Activated naive CD4-positive, alpha-beta T cell treated with anti-CD3 and anti-CD28 coated beads for 36 hours (primary cell): ENCODE data around the gene ENGASE. TPM values are rescaled to one million over a fixed set of nuclear protein-coding genes. Genes with fewer than 3 reads are reported as not detected.
"Not testable (repeated sequence)": the region's sequence is repeated elsewhere in the genome, so short reads cannot be mapped to it uniquely, and the experiment has no call there.

ENCODE experiments used
- CTCF ChIA-PET: fragments of 350-600 bp; sonication (Branson Sonifier 250); formaldehyde crosslinking; loops from one replicate; lab custom pipeline; 2021; ENCODE audit warnings: antibody characterized with exemption; lab: Charles Lee
- DNase-seq: peaks from one replicate; pipeline ENCODE4 v3.0.0-alpha.2; 2020
- H3K27ac Mint-ChIP-seq: one replicate; pipeline ENCODE4 v1.8.0; 2021; ENCODE audit warnings: mild to moderate bottlenecking, mixed read lengths
- H3K27me3 Mint-ChIP-seq: one replicate; pipeline ENCODE4 v1.8.0; 2021; ENCODE audit warnings: low read depth, mixed read lengths
- H3K36me3 Mint-ChIP-seq: one replicate; pipeline ENCODE4 v1.8.0; 2021; ENCODE audit warnings: low read depth, mixed read lengths
- H3K4me1 Mint-ChIP-seq: one replicate; pipeline ENCODE4 v1.8.0; 2021; ENCODE audit warnings: low read depth, mixed read lengths
- H3K4me3 Mint-ChIP-seq: one replicate; pipeline ENCODE4 v1.8.0; 2021; ENCODE audit warnings: mild to moderate bottlenecking, moderate library complexity, mixed read lengths
- H3K9me3 Mint-ChIP-seq: one replicate; pipeline ENCODE4 v1.8.0; 2021; ENCODE audit warnings: mixed read lengths
- intact Hi-C: fragments of 100-400 bp; cut with micrococcal nuclease; formaldehyde crosslinking; loops from one replicate; pipeline ENCODE4 v1.15.1; 2023
- total RNA-seq, 2 experiments: library from RNA; stranded (reverse); gene quantifications; one replicate each; pipeline ENCODE4 v1.2.3, GENCODE V29; 2021

ENGASE gene, protein sequence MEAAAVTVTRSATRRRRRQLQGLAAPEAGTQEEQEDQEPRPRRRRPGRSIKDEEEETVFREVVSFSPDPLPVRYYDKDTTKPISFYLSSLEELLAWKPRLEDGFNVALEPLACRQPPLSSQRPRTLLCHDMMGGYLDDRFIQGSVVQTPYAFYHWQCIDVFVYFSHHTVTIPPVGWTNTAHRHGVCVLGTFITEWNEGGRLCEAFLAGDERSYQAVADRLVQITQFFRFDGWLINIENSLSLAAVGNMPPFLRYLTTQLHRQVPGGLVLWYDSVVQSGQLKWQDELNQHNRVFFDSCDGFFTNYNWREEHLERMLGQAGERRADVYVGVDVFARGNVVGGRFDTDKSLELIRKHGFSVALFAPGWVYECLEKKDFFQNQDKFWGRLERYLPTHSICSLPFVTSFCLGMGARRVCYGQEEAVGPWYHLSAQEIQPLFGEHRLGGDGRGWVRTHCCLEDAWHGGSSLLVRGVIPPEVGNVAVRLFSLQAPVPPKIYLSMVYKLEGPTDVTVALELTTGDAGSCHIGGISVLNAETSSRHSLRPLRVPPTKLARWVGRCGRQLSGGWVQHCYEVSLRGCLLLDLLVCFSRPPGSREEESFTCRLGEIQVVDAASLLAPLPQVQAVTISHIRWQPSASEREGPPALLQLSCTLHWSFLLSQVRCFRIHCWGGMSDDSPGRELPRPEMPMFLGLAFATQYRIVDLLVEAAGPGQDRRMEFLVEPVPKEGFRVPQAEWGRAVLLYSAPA
- 10 to 100 TPM; 49.5 to 51.2 TPM for total RNA-seq

GRCh38 chr17:79074649-79075445, at the start of gene ENGASE:
Gene ENGASE, plus strand, starts transcription at chr17:79074824. Its CDS starts 121 bp downstream, at chr17:79074945.
- intact Hi-C loops = no loop called here
- Mint-ChIP-seq H3K4me3 (peak within 1 kb of the TSS; percentile 88), H3K4me1 (peaks cover 19% of the 10 kb centered on the region), H3K9me3 (no peaks in the 10 kb centered on the region), H3K27me3 (no peaks in the 10 kb centered on the region), H3K27ac (peak within 1 kb of the TSS; percentile 76), H3K36me3 (peaks cover 3% of the 10 kb centered on the region)
- DNase-seq = peak; percentile 90
- CTCF ChIA-PET = interaction anchor here (1.3 to 1.8 kb wide), 3 partner anchors 8 to 13 kb away, joined by 4 to 7 read pairs (median 5); no protein-coding TSS in a partner anchor

GRCh38 chr17:79024901-79025737, 49.5 kb upstream of the ENGASE start:
- Mint-ChIP-seq H3K27me3 (peaks cover 22% of the 10 kb centered on the region), H3K4me1 (peaks cover 5% of the 10 kb centered on the region), H3K27ac (no peak overlapping the region), H3K4me3 (peak overlapping the region; percentile 75), H3K36me3 (no peaks in the 10 kb centered on the region), H3K9me3 (no peaks in the 10 kb centered on the region)
- no peak for DNase-seq
- CTCF ChIA-PET = interaction anchor here (0.6 to 2.0 kb wide), 3 partner anchors 9 to 76 kb away, joined by 3 to 5 read pairs (median 4); no protein-coding TSS in a partner anchor
- intact Hi-C loops = no loop called here

DNA sequence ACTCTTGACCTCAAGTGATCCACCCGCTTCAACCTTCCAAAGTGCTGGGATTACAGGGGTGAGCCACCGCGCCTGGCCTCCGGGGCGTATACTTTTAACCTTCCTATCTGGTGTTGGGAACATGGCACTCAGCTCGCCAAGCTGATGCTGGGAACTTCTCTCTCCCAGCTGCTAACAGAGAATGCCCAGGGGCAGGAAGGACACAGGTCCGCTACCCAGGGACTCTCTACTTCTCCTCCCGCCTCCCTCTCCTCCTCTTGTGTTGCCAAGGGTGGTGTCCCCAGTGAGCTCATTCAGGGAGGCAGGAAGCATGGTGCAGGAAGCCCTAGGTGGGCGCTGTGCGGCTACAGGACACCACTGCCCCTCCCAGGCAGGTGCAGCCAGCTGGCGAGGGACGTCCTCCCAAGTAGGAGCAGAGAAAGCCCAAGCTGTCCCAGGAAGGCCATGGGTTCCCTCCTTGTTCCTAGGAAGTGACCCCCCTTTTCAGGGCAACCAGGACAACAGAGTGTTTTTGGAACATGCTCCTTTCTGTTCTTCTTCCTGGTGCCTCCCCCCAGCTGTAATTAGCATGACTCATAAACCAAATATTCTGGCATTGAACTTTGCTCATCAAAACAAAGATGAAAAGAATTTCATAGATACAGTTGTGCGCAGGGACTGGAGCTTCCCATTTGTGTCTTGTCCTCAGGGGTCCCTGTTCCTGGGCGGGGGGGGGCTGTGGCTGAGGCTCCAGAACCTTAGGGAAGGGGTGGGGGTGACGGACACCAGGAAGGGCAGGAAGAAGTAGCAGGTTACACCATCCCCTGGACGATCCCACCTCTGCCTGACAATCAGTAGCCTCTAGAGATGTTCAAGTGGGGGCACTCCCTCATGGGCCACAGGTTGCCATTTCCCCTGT, 48.0 kb upstream of the ENGASE start:
- DNase-seq = no peak
- peaks cover 5% of the 10 kb centered on the region for H3K4me1 Mint-ChIP-seq
- H3K9me3 Mint-ChIP-seq = no peaks in the 10 kb centered on the region
- intact Hi-C loops = no loop called here
- peaks cover 23% of the 10 kb centered on the region for H3K27me3 Mint-ChIP-seq
- H3K27ac Mint-ChIP-seq = no peak overlapping the region
- H3K4me3 Mint-ChIP-seq = no peak overlapping the region
- no peaks in the 10 kb centered on the region for H3K36me3 Mint-ChIP-seq
- CTCF ChIA-PET = interaction anchor here (2.0 kb wide), 1 partner anchor 16 kb away, joined by 5 read pairs; no protein-coding TSS in a partner anchor

DNA sequence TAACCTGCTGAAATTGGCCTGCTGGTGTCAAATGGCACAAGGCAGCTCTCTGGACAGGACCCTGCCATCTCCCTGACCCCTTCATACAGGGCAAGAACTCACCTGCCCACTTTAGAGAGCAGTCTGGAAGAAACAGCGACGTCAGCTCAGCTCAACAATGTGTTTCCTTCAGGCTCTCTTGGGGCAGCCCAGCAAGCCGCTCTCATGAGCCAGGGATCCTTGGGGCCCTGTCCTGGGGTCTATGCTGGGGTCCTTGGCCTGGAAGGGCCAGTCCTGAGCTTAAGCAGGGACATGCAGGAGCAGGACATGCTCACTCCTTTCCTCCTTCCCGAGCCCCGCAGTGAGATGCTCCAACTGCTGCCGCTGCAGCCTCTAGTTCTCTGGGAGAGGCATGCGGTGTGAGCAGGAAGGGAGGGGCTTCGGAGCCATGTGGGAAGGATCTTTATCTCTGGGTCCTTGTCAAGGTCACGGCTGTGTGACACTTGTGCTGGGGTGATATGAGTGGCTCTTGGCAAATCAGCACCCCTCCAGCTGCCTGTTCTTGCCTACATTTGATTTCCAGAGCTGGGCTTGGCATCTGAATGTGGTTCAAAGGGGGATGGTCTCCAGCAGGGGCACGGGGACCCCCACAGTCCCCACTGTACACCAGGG, 47.2 kb upstream of the ENGASE start:
- H3K9me3 Mint-ChIP-seq = no peaks in the 10 kb centered on the region
- intact Hi-C loops = no loop called here

DNA sequence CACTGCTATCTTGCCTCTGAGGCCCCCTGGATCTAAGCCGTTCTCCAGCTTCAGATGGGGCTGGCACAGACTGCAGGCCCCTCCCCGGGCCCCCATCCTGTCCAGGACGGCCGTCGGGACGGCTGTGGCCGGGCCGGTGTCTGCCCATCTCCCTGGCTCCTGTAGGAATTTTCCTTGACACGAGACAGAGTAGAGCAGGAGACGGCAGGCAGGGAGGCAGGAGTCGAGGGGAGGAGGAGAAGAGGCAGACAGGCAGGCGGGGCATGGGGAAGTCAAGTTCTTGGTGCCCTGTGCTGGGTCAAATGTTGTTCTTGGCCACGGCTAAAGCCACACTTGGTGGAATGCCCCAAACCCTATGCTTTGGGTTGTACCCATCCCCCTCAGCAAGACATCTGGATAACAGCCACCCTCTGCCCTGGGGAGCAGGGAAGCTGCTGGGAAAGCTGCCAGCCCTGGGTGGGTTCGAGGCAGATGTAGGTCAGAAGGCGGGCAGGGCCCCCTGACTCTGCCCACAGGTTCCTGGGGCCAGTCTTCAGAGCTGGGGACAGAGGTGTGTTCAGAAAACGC, 46.6 kb upstream of the ENGASE start:
- intact Hi-C loops = no loop called here
- H3K27me3 Mint-ChIP-seq = peaks cover 23% of the 10 kb centered on the region
- CTCF ChIA-PET = interaction anchor here (1.2 kb wide), 1 partner anchor 18 kb away, joined by 3 read pairs; no protein-coding TSS in a partner anchor
- H3K4me3 Mint-ChIP-seq = no peak overlapping the region
- peaks cover 5% of the 10 kb centered on the region for H3K4me1 Mint-ChIP-seq
- DNase-seq = no peak
- H3K9me3 Mint-ChIP-seq = no peaks in the 10 kb centered on the region
- no peaks in the 10 kb centered on the region for H3K36me3 Mint-ChIP-seq
- no peak overlapping the region for H3K27ac Mint-ChIP-seq

More for the DNA sequence above, 47.2 kb upstream of the ENGASE start:
- no peak for DNase-seq
- Mint-ChIP-seq H3K4me1 (peaks cover 5% of the 10 kb centered on the region), H3K27me3 (peaks cover 25% of the 10 kb centered on the region), H3K27ac (no peak overlapping the region), H3K36me3 (no peaks in the 10 kb centered on the region), H3K4me3 (no peak overlapping the region)
- CTCF ChIA-PET = no interaction called here

- peaks cover 3% of the 10 kb centered on the region for H3K4me1 Mint-ChIP-seq
- peaks cover 18% of the 10 kb centered on the region for H3K27me3 Mint-ChIP-seq
- no peaks in the 10 kb centered on the region for H3K36me3 Mint-ChIP-seq
- H3K27ac Mint-ChIP-seq = no peak overlapping the region
- intact Hi-C loops = no loop called here
- no peak overlapping the region for H3K4me3 Mint-ChIP-seq
- DNase-seq = no peak
- CTCF ChIA-PET = interaction anchor here (1.0 to 1.4 kb wide), 4 partner anchors 12 to 17 kb away, joined by 3 to 6 read pairs (median 3); no protein-coding TSS in a partner anchor
- no peaks in the 10 kb centered on the region for H3K9me3 Mint-ChIP-seq
Observed at GRCh38 chr17:79028496-79029326, 45.9 kb upstream of the ENGASE start.

- DNase-seq = no peak
- Mint-ChIP-seq H3K9me3 (no peaks in the 10 kb centered on the region), H3K36me3 (no peaks in the 10 kb centered on the region), H3K27ac (no peak overlapping the region), H3K27me3 (peaks cover 15% of the 10 kb centered on the region), H3K4me1 (no peaks in the 10 kb centered on the region), H3K4me3 (no peak overlapping the region)
- intact Hi-C loops = no loop called here
- CTCF ChIA-PET = interaction anchor here (0.7 to 1.4 kb wide), 5 partner anchors 11 to 16 kb away, joined by 3 to 6 read pairs (median 3); no protein-coding TSS in a partner anchor
Observed at GRCh38 chr17:79029327-79030009, 45.2 kb upstream of the ENGASE start.

DNA sequence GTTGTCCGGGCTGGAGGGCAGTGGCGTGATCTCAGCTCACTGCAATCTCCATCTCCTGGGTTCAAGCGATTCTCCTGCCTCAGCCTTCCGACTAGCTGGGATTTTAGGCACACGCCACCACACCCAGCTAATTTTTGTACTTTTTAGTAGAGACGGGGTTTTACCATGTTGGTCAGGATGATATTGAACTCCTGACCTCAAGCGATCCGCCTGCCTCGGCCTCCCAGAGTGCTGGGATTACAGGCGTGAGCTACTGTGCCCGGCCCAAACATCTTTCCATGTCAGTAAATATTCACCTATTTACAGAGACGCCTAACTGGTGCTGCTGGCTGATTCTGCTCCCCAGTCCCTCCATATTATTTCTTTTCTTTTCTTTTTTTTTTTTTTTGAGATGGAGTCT, 44.0 kb upstream of the ENGASE start:
- H3K4me3 Mint-ChIP-seq, H3K9me3 Mint-ChIP-seq, H3K27ac Mint-ChIP-seq, H3K27me3 Mint-ChIP-seq, H3K36me3 Mint-ChIP-seq, CTCF ChIA-PET, intact Hi-C loops, H3K4me1 Mint-ChIP-seq, DNase-seq: not testable (repeated sequence)
